GM12873 (cell line): ENCODE measurements around the gene LRRFIP1.

Experiments used
- CTCF ChIP-seq: IDR thresholded peaks from 2 replicates; pipeline ENCODE4 v1.5.1; 2012; ENCODE audit warnings: low read depth, mild to moderate bottlenecking, moderate library complexity, low read length, control low read depth; ENCODE audit not compliant: insufficient read depth; ENCODE audit errors: missing control alignments

LRRFIP1 gene

GRCh38 chr2:237682856-237683670, 55.7 kb downstream of the LRRFIP1 start:
- no peak for TF ChIP-seq CTCF

GRCh38 chr2:237685408-237685807, 58.0 kb downstream of the LRRFIP1 start:
- TF ChIP-seq CTCF = no peak

- TF ChIP-seq CTCF = peak; percentile 58
Measured at GRCh38 chr2:237686659-237687136, 59.3 kb downstream of the LRRFIP1 start.

- no peak for TF ChIP-seq CTCF
Measured at GRCh38 chr2:237688081-237688480, 60.7 kb downstream of the LRRFIP1 start.

GRCh38 chr2:237689336-237690131, 62.1 kb downstream of the LRRFIP1 start:
- no peak for TF ChIP-seq CTCF

GRCh38 chr2:237691029-237691907, 63.9 kb downstream of the LRRFIP1 start:
- TF ChIP-seq CTCF = no peak
